Inflammatory macrophage treated with lipopolysaccharide for 1 hour (primary cell): Measurements from ENCODE around the gene MVP.
"Not testable (repeated sequence)": the region's sequence is repeated elsewhere in the genome, so short reads cannot be mapped to it uniquely, and the experiment has no call there.

Experiments used
- DNase-seq, 2 donors: peaks; one replicate each; pipeline ENCODE4 v3.0.0-alpha.2; 2020 to 2022

The MVP gene

GRCh38 chr16:29844575-29845331 is 24.5 kb downstream of the MVP start:
- DNase-seq: no peak

- DNase-seq: no peak
These were observed 25.4 kb downstream of the MVP start for GRCh38 chr16:29845656-29846055.

GRCh38 chr16:29848420-29849297 is 28.4 kb downstream of the MVP start:
- DNase-seq: peak; percentile 48 to 81

- no peak for DNase-seq
These were observed 29.2 kb downstream of the MVP start for GRCh38 chr16:29849505-29849904.

GRCh38 chr16:29850998-29851397 is 30.7 kb downstream of the MVP start:
- DNase-seq: no peak

- peak; percentile 59 to 87 for DNase-seq
These were observed 32.4 kb downstream of the MVP start for GRCh38 chr16:29852654-29853053.

- DNase-seq: no peak
These were observed 34.3 kb downstream of the MVP start for GRCh38 chr16:29854520-29855100.

GRCh38 chr16:29857133-29857760 is 37.0 kb downstream of the MVP start:
- DNase-seq: no peak

GRCh38 chr16:29858149-29858849 is 38.0 kb downstream of the MVP start:
- peak; percentile 50 to 82 for DNase-seq

- DNase-seq: no peak
These were observed 38.7 kb downstream of the MVP start for GRCh38 chr16:29858974-29859373.

GRCh38 chr16:29860218-29860617 is 40.0 kb downstream of the MVP start:
- DNase-seq: no peak

- peak in 1 of 2 donors; percentile 6 for DNase-seq
These were observed 42.2 kb downstream of the MVP start for GRCh38 chr16:29862383-29862883.

- peak; percentile 90 to 97 for DNase-seq
These were observed 42.8 kb downstream of the MVP start, which contains the start of gene CDIPT for GRCh38 chr16:29862884-29863668. Gene CDIPT (minus strand): TSS chr16:29863226. CDS start chr16:29862857, 369 bp downstream.

- DNase-seq: no peak
These were observed 43.4 kb downstream of the MVP start for GRCh38 chr16:29863669-29863984.

- DNase-seq: no peak
These were observed 43.9 kb downstream of the MVP start for GRCh38 chr16:29864205-29864604.

GRCh38 chr16:29868396-29869009 is 48.2 kb downstream of the MVP start:
- DNase-seq: no peak

- DNase-seq: not testable (repeated sequence)
These were observed 48.8 kb downstream of the MVP start for GRCh38 chr16:29869067-29869466.

GRCh38 chr16:29871822-29872546 is 51.7 kb downstream of the MVP start:
- DNase-seq: no peak

- DNase-seq: no peak
These were observed 53.1 kb downstream of the MVP start for GRCh38 chr16:29873319-29873718.

GRCh38 chr16:29875206-29875605 is 54.9 kb downstream of the MVP start:
- no peak for DNase-seq
